ENCODE measurements around the gene OASL. TPM values are rescaled to one million over a fixed set of nuclear protein-coding genes. Genes with fewer than 3 reads are reported as not detected.

Gene OASL
- total and polyA plus RNA-seq, 10 of the 15 experiments (the other 5 are each of a cell fraction or from before 2014, with no cell fraction given) = 2.3 to 9.1 (median 2.7) TPM

DNA sequence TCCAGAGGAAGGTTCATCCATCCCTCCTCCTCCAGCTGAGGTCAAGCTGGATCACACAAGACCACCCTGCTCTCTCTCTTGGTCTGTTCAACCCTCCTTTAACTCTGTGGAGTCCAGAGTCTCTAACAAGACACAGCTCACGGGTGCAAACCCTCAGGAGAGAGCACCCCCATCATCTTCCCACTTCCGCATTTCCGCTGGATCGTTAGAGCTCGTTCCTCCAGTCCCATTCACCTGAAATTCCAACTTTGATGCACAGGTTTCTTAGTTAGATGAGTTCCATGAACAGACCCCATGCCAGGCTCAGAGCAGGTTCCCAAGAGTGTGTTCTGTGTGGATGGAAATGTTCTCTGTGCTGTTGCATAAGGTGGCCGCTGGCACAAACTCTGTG, 49.1 kb upstream of the OASL start (continued):
- TF ChIP-seq, protein P1, sequence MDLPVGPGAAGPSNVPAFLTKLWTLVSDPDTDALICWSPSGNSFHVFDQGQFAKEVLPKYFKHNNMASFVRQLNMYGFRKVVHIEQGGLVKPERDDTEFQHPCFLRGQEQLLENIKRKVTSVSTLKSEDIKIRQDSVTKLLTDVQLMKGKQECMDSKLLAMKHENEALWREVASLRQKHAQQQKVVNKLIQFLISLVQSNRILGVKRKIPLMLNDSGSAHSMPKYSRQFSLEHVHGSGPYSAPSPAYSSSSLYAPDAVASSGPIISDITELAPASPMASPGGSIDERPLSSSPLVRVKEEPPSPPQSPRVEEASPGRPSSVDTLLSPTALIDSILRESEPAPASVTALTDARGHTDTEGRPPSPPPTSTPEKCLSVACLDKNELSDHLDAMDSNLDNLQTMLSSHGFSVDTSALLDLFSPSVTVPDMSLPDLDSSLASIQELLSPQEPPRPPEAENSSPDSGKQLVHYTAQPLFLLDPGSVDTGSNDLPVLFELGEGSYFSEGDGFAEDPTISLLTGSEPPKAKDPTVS (IDR thresholded peaks at IDR 0.05; ENCODE audit: low read depth, low read length) = no peak

DNA sequence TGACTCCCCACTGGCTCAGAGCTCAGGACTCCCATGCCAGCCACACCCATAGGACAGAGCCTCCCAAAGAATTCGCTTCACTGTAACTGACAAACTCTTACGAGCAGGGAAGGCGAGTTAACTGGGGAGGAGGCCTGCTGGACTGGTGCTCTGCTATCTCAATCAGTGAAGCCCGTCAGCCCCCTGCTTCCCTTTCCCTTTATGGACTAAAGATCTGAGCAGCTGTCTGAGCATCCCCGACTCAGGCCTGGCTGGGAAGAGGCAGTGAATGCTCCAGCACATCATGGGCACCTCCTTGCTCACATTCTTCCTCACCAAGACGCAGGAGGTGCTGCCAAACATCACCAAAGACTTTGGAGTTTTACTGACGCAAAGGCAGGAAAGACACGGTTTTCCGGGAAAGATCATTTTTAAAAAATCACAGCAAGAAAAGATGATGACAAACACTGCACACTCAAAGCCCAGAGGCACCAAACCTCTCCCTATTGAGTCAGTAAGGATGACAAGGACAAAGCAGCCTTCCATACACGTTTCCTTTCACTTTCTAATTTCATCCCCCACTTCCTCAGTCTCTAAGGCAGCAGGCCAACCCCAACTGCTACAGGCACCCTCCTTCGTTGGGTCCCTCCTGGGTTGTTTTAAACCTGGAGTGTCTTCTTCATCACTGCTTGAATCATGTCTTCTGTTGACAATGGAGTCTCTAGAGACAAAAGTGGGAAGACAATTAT, 48.6 kb upstream of the OASL start:
- RAD21 ChIA-PET (ENCODE audit: unreplicated experiment) = no interaction called here
- in situ Hi-C loops (cut with MboI) = no loop called here
- H2AFZ ChIP-seq (ENCODE audit: control insufficient read depth, low read depth, low read length) = peak overlapping the region; percentile 70
- no peaks in the 10 kb centered on the region for H3K36me3 ChIP-seq (ENCODE audit: control insufficient read depth in 2 of 2, insufficient read depth in 2 of 2, low read length in 1 of 2)
- no peak overlapping the region for H3K4me3 ChIP-seq
- H3K4me1 ChIP-seq (ENCODE audit: control insufficient read depth, insufficient read depth, low read length) = peaks cover 8% of the 10 kb centered on the region
- POLR2A ChIA-PET = no interaction called here
- BruUV-seq (replicated peaks) = no TSS peak
- no peak overlapping the region for H3K9ac ChIP-seq (ENCODE audit: control insufficient read depth, insufficient read depth, low read length)
- H3K79me2 ChIP-seq (ENCODE audit: control insufficient read depth, insufficient read depth, low read length) = no peaks in the 10 kb centered on the region
- 43% methylated on average over 11 of the region's 11 CpGs for WGBS (ENCODE audit: insufficient coverage, insufficient replicate concordance, low lambda C conversion rate, missing lambda C conversion rate)
- no peak overlapping the region for H3K27ac ChIP-seq (ENCODE audit: control insufficient read depth, insufficient read depth)
- SMC1A ChIA-PET (ENCODE audit: uncharacterized antibody, unreplicated experiment) = no interaction called here
- DNase-seq (ENCODE audit: low read depth, low spot score) = no peak
- H4K20me1 ChIP-seq (ENCODE audit: control insufficient read depth, insufficient read depth) = no peaks in the 10 kb centered on the region
- intact Hi-C loops (cut with micrococcal nuclease; ENCODE audit: unreplicated experiment) = no loop called here
- peak; percentile 29; the same call in 1 of the 3 replicates for ATAC-seq
- H3K4me2 ChIP-seq (ENCODE audit: control insufficient read depth, insufficient read depth) = peak overlapping the region; percentile 47; the same call in 1 of the 2 replicates
- FAIRE-seq = no peak
- no peaks in the 10 kb centered on the region for H3K27me3 ChIP-seq (replicated peaks in 1 of 2; ENCODE audit: control insufficient read depth in 2 of 2, insufficient read depth in 2 of 2, low read length in 1 of 2)
- CTCF ChIA-PET = interaction anchor here (2.6 to 2.7 kb wide), 2 partner anchors 13 to 26 kb away, joined by 7 to 8 read pairs; no protein-coding TSS in a partner anchor
- no peaks in the 10 kb centered on the region for H3K9me3 ChIP-seq (replicated peaks; ENCODE audit: control insufficient read depth, insufficient read depth, low read length)
- TF ChIP-seq SPI1 (IDR thresholded peaks at IDR 0.05; ENCODE audit: borderline replicate concordance, insufficient read depth, low read depth, low read length) = peak; percentile 34; the same call in 1 of the 2 replicates
- TF ChIP-seq, protein P2, sequence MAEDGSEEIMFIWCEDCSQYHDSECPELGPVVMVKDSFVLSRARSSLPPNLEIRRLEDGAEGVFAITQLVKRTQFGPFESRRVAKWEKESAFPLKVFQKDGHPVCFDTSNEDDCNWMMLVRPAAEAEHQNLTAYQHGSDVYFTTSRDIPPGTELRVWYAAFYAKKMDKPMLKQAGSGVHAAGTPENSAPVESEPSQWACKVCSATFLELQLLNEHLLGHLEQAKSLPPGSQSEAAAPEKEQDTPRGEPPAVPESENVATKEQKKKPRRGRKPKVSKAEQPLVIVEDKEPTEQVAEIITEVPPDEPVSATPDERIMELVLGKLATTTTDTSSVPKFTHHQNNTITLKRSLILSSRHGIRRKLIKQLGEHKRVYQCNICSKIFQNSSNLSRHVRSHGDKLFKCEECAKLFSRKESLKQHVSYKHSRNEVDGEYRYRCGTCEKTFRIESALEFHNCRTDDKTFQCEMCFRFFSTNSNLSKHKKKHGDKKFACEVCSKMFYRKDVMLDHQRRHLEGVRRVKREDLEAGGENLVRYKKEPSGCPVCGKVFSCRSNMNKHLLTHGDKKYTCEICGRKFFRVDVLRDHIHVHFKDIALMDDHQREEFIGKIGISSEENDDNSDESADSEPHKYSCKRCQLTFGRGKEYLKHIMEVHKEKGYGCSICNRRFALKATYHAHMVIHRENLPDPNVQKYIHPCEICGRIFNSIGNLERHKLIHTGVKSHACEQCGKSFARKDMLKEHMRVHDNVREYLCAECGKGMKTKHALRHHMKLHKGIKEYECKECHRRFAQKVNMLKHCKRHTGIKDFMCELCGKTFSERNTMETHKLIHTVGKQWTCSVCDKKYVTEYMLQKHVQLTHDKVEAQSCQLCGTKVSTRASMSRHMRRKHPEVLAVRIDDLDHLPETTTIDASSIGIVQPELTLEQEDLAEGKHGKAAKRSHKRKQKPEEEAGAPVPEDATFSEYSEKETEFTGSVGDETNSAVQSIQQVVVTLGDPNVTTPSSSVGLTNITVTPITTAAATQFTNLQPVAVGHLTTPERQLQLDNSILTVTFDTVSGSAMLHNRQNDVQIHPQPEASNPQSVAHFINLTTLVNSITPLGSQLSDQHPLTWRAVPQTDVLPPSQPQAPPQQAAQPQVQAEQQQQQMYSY (CRISPR knock-in tag; IDR thresholded peaks at IDR 0.05) = no peak

Data from GM12878 (cell line).